LHCN-M2 (cell line): ENCODE data around the gene SORCS2. TPM values are rescaled to one million over a fixed set of nuclear protein-coding genes. Genes with fewer than 3 reads are reported as not detected.

Experiments used
- DNase-seq: peaks from one replicate; pipeline ENCODE4 v3.0.0-alpha.2; 2012; ENCODE audit warnings: low read depth
- total RNA-seq: library from RNA; depleted of rRNA; stranded (reverse); fragments of >200 nt; gene quantifications from 2 replicates; pipeline ENCODE4 v1.2.3, GENCODE V29; 2014

Gene SORCS2
- total RNA-seq, 1 experiment from 2014 or later = 0.52 TPM

DNA sequence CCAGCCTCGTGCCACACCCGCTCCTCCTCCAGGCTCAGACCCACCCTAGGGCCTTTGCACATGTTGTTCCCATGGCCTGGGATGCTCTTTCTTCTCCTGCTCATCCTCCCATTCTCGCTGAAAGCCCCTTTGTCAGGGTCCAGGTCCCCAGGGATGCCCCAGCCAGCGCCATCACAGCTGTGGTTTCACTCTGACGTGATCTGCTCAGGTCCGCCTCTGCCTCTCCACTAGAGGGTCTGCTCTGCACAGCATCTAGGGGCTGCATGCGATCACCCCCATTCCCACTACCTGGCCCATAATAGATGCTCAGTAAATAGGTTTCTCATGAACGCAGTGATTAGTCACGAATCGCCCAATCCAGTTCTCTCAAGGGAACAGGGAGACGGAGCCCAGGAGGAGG is 524.8 kb downstream of the SORCS2 start:
- no peak for DNase-seq

DNA sequence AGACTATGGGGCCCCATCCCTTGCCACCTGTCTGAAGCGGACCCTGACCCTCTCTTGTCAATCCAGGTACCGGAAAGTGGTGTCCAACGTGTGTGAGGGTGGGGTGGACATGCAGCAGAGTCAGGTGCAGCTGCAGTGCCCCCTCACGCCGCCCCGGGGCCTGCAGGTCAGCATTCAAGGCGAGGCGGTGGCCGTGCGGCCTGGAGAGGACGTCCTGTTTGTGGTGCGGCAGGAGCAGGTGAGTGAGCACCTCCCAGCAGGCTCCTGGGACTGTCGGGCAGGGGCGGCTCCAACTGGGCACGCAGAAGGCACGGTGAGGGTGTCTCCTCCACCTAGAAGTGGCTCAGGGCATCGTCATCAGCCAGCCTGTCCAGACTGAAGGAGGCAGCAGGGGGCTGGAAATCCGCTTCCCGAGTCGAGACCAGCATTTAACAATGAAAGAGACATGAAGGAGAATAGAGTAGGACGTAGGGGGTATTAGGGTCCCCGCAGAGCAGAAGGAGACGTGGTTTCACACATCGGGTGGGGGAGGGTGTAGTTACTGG is 525.7 kb downstream of the SORCS2 start:
- DNase-seq = no peak

DNA sequence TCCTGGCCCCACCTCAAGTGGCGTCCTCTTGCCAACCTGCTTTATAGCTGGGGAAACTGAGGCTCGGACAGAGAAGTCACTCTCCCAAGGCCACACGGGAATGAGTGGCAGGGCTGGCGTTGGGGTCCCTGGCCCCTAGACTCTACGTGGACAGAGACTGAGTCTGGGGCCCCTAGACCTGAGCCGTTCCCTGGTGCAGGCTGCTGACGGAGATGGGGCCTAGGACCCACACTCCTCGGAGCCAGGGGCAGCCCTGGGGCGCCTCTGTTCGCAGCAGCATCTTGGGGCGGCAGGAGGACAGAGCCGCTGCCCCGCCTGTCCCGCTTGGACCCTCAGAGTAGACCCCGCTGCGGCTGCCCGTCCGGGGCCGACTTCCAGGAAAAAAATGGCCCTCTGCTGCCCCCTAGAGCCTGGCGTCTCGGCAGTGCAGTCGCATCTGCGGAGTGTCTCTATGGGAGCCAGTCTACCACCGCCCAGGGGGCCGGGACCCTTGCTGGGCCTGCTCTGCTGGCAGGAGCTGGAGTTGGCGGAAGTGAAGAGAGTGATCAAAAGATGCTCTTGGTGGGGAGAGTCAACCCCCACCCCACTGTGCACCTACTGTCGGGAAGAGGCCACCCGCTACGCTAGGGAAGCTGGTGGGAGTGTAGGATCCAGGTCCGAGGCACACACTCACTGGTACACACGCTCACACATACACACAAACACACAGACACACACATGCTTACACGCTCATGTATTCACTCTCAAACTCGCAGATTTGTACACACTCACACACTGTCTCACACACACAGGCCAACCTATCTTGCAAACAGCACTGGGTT is 527.2 kb downstream of the SORCS2 start:
- no peak for DNase-seq

- no peak for DNase-seq
Measured at GRCh38 chr4:7721984-7722551, 529.7 kb downstream of the SORCS2 start.

DNA sequence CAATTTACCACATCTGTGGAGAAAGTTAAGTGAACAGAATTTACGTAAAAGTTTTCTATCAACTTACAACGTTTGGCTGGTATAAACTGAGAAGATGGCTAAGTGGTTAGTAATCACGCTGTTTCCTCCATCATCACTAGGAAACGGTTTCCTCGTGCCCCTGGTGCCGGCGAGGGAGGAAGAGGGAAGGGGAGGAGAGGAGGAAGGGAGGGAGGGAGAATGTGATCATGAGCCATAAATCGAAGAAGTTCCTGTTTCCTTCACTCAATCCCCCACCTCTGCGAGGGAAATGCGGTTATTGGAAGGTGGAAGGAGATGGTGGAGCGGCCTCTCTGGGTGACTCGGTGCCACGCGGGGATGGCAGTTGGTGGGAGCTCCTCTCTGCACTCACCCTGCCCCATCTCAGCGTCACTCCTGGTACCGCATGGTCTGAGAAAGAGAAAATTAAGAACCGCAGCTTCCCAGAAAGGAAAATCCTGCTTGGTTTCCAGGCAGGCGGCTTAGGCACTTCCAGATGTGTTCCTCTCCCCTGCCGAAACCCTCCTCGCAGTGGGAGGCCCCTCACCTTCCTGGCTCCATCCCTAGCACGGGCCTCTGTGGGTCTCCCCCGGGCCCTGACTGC is 530.5 kb downstream of the SORCS2 start:
- DNase-seq = no peak

DNA sequence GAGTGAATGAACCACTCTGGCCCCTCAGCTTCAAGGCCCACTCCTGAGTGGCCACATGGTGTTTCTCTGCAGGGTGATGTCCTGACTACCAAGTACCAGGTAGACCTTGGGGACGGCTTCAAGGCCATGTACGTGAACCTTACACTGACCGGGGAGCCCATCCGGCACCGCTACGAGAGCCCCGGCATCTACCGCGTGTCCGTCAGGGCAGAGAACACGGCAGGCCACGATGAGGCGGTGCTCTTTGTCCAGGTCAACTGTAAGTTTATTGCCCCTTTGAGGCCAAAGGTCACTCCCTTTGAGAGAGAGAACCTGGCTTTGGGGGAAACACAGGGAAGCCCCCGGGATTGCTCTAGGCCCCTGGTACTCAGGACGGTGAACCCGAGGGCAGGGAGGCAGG is 531.3 kb downstream of the SORCS2 start:
- no peak for DNase-seq

- DNase-seq = peak; percentile 92
Measured at GRCh38 chr4:7725951-7726350, 533.6 kb downstream of the SORCS2 start.

- no peak for DNase-seq
Measured at GRCh38 chr4:7726665-7727413, 534.5 kb downstream of the SORCS2 start.

DNA sequence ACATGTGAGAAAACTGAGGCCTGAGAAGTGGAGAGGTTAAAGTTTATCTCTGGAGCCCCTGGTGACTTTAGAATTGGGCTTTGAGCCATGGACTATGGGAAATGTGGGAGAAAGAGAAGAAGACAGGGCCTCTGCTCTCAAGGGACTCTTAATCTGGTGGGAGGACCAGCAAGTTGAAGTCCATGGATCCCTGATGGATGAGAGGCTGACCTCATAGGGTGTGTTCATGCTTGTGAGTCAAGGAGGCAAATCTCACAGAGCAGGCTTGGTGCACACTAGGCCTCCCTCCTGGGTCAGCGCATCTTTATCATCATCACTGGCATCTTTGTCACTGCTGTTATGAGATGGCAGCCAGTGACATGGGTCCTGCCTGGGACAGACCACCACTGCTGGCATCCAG is 535.4 kb downstream of the SORCS2 start:
- DNase-seq = peak; percentile 37

- no peak for DNase-seq
Measured at GRCh38 chr4:7731437-7731836, 539.1 kb downstream of the SORCS2 start.

GRCh38 chr4:7732263-7732662 is 539.9 kb downstream of the SORCS2 start:
- no peak for DNase-seq

GRCh38 chr4:7733201-7733600 is 540.9 kb downstream of the SORCS2 start:
- no peak for DNase-seq

- no peak for DNase-seq
Measured at GRCh38 chr4:7733801-7734650, 541.7 kb downstream of the SORCS2 start.

GRCh38 chr4:7734651-7735260 is 542.4 kb downstream of the SORCS2 start:
- no peak for DNase-seq

- no peak for DNase-seq
Measured at GRCh38 chr4:7735395-7735794, 543.1 kb downstream of the SORCS2 start.

DNA sequence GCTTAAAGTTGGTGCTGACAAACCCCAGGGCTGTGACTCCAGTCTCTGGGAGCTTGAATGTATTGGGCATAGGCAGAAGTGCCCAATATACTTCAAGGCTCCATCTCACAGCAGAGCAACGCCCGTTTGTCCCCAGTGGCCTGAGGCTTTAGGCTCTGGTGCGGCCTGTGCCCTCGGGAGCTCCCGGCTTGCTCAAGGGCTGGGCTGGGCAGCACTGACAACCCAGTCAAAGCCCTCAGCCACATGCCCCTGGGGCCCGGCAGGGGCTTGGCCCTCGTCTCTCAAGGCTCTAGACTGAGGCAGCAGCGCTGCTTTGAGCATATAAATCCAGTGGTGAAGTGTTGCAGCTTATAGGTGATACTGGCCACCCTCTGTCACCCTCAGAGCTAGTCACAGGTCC is 543.6 kb downstream of the SORCS2 start:
- DNase-seq = no peak

DNA sequence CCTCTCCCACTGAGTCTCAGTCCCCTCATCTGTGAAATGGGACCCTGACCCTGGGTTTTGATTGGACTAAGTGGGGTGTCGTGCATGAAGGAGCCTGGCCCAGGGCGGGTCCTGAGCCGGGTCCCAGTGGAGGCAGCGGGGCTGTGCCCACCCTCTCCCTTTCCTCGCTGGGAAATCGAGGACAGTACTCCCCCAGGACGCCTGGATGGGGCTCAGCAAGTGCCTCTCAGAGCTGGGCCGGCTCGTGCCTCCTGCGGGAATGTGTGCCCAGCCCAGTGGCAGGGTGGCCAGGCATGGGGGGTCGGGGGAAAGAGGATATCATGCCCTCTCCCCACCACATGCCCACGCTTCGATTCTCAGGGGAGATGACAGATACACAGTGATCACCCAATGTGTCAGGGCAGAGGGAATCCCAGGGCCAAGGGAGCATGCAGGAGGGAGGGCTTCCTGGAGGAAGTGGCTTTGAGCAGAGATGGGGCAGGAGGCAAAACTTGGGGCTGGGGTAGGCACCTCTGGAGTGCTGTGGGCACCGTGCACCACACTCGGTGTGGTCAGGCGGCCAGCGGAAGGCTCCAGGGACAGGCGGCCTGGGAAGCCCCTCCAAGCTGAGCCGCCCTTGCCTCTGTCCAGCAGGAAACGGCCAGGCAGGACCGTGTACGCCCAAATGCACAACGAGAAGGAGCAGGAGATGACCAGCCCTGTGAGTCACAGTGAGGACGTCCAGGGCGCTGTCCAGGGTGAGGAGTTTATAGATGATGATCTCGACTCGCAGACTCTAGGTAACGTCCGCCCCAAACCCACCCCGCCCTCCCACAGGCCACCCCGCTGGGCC is 544.3 kb downstream of the SORCS2 start:
- no peak for DNase-seq

- no peak for DNase-seq
Measured at GRCh38 chr4:7737268-7737645, 544.9 kb downstream of the SORCS2 start.

GRCh38 chr4:7737752-7738457 is 545.6 kb downstream of the SORCS2 start:
- DNase-seq = no peak
